ENCODE data around the gene GCKR.

DNA sequence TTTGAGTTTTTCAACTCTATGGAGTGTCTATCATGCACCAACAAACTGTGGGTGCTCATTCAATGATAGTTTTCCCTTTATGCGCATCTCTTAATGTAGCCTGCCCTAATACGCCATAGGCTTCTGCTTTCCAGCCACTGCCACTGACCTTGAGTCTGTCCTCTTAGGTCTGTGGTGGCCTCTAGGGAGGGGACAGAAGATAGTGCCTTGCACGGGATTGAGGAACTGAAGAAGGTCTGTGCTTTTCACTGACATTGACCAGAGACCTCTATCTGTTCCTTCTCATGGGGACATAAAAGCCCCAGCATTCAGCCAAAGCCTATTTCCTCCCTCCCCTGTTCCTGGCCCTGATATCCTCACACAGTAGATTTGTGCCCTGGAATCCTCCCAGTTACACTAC, 2.3 kb downstream of the GCKR start:
- TF ChIP-seq POLR2A (IDR thresholded peaks at IDR 0.05) = no peak
- no peak for TF ChIP-seq CTCF (IDR thresholded peaks at IDR 0.05)
